CD4-positive, alpha-beta T cell treated with Interleukin-21 for 1 hour (primary cell): ENCODE measurements around the gene ATP4A.

ENCODE experiments used
- DNase-seq: peaks from one replicate; pipeline ENCODE4 v3.0.0-alpha.2; 2020

ATP4A gene

GRCh38 chr19:35565016-35565856, 1.8 kb upstream of the ATP4A start:
- DNase-seq: no peak

GRCh38 chr19:35562776-35563175, 682 bp downstream of the ATP4A start:
- no peak for DNase-seq

GRCh38 chr19:35562336-35562735, 1.1 kb downstream of the ATP4A start:
- no peak for DNase-seq

DNA sequence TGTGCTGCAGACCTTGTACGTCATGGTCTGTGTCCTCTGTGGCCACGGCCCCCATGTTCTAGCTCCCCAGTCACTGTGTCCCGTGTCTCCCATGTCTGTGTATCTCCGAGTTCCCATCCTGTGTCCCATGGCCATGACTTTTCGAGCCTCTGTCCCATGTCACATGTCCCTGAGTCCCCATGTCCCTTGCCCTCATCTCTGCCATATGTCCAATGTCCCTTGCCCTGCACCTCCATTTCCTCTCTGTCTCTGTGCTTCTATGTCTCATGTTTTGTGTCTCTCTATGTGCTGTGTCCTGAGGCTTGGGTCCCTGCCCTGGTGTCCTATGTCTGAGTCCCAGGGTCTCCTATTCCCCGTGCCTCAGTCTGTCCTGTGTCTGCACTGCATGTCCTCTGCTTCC, 2.0 kb downstream of the ATP4A start:
- DNase-seq: no peak

DNA sequence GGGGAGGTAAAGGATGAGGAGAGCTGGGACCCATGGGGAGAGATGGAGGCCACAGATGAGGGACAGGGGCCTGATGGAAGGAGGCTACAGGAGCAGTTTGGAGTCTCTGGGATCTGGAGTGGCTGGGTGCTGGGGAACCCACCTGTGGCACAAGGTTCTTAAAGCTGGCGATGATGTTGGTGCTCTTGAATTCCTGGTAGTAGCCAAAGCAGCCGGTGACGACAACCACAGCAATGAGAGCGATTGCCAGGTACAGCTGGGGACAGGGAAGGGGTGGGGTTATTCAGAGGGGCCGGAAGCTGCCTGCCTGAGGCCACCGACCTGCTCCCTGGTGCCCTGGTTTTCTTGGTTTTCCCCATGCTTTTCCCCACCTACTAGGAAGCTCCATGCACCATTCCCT, 2.8 kb downstream of the ATP4A start:
- no peak for DNase-seq

DNA sequence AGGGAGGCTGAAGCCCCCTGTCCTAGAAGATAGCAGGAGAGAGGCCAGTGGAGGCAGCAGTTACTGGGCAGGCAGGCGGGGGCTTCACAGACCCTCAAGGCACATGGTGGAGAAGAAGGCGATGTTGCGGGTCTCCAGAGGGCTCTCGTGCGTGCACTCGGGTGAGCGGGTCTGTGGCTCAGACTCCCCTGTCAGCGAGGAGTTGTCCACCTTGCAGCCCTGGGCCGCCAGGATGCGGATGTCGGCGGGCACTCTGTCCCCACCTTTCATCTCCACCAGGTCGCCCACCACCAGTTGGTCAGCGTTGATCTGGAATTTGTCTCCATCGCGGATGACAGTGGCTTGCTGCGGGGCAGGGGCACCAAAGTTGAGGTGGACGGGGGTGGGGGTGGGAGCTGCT, 3.2 kb downstream of the ATP4A start:
- DNase-seq: no peak

- no peak for DNase-seq
Measured at GRCh38 chr19:35559781-35560180, 3.7 kb downstream of the ATP4A start.

DNA sequence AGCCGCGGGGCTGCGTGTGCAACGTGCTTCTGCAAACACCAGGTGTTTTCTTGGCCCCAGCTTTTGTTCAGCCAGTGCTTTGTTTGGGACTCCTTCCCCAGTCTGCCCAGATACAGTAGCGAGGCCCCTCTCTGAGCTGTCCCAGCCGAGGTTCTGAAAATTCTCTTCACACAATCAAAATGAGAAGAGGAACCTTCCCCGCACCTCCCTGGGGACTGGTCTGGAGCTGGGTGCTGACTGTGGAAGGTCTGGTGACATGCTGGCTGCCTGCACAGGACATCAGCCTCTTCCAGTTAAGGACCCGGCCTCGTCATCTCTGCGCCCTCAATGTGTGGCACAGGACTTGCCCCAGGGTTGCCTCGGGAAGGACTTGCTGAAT, 4.2 kb downstream of the ATP4A start:
- no peak for DNase-seq

DNA sequence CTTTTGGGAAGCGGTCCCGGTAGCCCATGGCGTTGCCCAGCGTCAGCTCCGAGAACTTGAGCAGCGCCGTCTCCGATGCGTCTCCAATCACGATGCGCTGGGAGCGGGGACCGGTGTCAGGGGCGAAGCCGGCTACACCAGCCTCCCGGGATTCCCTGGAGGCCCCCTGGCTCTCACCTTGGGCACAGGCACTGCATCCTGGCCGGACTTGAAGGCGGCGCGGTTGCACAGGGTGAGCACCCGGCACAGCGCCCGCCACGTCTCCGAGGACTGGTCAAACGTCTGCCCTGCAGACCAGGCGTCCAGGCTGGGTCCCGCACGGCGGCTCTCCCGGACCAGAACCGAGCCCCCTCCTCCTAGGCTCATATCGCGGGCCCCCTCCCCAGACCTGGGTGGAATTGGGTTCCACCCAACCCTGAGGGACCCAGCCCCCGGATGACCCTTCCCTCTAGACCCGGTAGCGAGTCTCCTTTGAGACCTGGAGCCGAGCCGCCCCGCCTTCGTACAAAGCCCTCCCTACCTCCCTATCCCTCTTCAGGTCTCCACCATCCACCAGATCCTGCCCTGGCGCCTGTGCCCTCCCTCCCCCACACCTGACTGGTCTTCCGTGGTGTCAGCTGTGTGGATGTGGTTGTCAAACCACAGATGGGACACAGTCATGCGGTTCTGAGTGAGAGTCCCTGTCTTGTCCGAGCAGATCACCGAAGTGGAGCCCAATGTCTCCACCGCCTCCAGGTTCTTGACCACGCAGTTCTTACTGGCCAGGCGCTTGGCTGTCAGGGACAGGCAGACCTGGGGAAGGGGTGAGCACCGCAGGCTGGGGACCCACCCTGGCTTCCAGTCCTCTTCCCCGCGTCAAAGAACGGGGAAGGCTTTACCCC, 4.8 kb downstream of the ATP4A start:
- no peak for DNase-seq

DNA sequence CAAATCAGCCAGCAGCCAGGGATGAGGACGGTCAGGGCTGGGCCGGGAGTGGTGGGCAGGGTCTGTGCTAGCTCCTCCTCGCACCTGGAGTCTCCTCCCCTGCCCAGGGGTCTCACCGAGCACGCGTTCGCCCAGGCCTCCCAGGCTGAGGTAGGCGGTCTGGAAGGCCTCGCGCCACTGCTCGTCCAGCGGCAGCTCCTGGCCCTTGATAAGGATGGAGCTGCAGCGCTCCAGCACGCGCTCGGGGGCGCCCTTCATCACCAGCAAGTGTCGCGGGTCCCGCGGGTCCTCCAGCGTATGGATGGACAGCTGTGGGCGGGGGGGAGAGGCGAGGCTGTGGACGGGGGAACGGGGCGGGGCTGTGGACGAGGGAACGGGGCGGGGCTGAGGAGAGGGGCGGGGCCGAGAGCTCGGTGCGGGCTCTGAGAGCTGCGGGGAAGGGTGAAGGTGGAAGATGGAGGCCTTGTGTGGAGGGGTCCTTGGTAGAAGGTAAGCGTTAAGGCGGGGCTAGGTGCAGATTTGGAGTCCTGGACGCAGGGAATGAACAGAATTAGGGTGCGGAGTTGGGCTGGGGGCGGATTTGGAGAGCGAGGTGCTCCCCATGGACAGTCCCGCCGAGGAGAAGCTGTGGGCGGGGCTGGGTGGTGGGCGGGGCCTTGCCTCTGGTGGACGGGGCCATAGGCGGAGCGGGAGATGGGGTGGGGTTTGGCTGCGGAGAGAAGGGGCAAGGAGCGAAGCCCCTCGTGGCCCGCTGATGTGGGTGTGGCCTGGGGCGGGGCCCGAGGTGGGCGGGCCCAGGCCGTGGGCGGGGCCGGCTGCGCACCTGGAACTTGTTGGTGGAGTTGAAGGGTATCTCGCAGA, 5.7 kb downstream of the ATP4A start:
- DNase-seq: peak; percentile 55

GRCh38 chr19:35556846-35557538, 6.5 kb downstream of the ATP4A start:
- no peak for DNase-seq

GRCh38 chr19:35556025-35556590, 7.3 kb downstream of the ATP4A start:
- DNase-seq: no peak

DNA sequence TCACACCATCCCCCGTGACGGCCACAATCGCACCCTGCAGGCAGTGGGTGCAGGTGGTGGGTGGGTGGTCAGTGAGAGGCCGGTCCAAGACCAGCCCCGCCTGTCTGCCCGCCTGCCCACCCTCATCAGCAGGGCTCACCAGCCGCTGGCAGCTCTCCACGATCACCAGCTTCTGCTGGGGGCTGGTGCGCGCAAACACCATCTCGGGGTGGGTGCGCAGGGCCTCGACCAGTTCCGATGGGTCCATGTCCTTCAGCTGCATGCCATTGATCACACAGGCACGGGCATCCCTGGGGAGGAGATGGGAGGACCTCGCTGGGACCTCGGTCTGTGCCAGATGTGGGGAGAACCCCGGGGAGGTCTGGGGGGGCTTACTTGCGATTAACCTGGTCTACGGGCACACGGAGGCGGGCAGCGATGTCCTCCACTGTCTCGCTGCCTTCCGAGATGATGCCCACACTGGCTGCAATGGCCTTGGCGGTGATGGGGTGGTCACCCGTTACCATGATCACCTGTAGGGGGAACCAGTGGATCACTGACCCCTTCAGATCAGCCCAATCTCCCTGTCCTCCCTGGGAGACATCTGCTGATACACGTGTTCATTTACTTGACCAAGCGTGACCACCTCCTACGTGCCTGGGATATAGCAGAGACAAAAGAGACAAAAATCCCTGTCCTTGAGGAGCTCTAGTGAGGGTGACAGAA, 8.0 kb downstream of the ATP4A start:
- no peak for DNase-seq

- no peak for DNase-seq
Measured at GRCh38 chr19:35554076-35554475, 9.4 kb downstream of the ATP4A start.

DNA sequence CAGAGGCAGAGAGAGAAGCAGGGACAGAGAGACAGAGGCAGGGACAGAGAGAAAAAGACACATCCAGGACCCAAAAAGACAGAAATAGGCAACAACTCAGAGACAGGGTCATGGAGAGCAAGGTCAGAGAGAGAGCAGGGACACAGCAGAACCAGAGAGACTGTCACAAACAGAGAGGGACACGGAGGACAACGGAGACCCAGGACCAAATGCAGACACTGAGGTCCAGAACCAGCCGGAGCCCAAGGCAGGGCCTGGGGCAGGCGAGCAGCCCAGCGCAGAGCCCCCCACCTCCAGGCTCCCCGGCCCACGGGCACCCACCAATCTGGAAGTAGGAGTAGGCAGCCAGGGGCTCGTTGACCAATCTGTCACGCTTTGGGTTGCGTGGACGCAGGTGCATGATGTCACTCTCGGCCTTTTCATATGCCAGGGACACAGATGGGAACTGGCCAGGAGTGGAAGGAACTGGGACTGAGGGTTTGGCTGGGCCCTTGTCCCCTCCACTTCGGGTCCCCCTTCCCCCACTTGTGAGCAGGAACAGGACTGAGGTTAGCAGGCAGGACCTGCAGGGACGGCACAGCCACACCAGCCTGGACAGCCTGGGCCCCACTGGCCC, 10.0 kb downstream of the ATP4A start:
- DNase-seq: no peak

DNA sequence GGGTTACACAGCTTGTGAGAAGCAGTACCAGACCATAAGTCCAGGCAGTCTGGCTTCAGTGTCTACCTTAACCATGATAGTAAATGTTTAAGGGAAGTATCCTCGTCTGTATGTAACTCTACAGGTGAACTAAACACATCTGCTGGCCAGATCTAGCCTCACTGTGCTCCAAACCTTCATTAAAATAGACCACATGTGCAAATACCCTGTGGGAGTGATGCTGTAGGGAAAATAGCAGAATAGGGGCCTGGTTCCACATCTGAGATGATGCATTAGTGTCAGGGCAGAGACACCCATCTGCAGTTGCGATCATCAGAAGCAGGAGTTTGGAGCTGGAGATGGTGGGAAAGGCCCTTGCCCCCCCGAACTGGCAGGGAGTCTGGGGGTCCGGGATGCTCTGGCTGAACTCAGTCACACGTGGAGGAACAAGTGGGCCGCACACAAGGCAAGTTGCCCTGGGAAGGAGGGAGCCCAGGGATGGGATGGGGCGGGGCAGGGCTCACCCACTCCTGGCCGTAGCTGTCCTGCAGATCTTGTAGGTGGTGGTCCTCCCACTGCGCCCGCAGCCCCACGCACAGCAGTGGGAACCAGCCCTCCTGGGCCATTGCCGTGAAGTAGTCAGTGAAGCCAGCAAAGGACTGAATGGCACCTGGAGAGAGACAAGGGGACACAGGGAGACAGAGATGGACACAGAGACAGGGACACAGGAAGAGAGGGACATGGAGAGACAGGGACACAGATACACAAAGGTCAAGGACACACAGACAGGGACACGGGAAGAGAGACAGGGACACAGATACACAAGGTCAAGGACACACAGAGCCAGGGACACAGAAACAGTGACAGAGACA, 10.7 kb downstream of the ATP4A start:
- no peak for DNase-seq

DNA sequence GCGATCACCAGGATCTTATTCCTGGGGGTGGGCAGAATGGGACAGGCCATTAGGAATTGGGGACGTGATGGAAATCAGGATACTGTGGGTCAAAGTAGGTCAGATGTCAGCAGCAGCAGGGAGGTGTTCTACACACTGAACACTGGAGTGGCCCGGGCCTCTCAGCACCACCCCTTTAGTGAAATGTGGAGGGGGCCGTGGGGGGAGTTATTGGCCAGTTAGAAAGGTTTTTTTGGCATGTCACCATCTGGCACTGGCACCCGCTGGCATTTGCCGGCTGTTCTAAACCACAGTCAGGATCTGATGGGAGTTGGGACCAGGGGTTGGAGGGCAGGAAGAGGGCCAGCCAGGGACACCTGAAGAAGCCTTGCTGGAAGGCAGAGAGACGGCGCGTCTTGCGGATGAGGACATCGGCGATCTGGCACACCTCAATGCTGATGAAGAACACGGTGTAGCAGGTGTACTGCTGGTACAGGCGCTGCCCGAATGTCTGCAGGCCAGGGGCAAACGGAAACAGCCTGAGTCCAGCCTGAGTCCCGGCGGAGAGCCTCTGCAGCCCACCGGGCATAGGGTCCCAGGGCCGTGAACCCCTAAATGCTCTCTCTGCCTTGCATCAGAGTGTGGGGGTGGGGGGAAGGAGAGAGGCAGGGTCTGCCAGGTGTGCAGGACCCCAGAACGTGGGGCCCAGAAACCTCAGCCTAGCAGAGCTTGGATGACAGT, 12.2 kb downstream of the ATP4A start:
- no peak for DNase-seq

DNA sequence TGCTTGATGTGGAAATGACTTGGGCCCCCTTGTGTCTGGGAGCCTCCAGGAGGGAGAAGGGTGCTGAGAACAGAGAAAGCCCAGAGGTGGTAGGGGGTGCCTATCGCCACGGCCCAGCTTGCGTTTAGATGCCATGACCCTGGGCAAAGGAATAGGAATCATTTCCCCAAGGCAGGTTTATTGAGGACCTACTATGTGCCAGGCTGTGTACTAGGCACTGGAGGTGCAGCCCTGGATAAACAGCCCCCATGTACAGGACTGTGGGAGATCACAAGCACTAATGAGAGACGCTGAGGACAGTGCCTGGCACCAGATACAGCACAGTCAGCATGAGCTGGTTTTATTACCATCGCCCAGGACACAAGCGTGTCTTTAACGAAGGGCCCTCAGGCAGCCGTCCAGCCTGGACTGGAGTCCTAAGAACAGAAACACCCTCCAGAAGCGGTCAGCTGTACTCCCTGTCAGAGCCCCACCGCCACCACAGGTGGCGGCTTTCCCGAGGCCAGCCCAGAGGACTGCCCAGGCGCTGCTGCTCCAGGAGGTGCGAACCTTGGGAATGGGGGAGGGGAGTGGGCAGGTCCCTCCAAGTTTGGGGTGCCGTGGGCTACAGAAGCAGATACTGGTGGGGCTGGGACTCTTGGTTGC, 13.5 kb downstream of the ATP4A start:
- no peak for DNase-seq
